GM15510 (cell line): ENCODE measurements around the gene FHOD1.

Source experiments
- POLR2A ChIP-seq: IDR thresholded peaks from 3 replicates; pipeline ENCODE4 v1.6.1; 2011; ENCODE audit warnings: borderline replicate concordance; ENCODE audit not compliant: insufficient read length; ENCODE audit errors: extremely low read depth

Gene FHOD1

DNA sequence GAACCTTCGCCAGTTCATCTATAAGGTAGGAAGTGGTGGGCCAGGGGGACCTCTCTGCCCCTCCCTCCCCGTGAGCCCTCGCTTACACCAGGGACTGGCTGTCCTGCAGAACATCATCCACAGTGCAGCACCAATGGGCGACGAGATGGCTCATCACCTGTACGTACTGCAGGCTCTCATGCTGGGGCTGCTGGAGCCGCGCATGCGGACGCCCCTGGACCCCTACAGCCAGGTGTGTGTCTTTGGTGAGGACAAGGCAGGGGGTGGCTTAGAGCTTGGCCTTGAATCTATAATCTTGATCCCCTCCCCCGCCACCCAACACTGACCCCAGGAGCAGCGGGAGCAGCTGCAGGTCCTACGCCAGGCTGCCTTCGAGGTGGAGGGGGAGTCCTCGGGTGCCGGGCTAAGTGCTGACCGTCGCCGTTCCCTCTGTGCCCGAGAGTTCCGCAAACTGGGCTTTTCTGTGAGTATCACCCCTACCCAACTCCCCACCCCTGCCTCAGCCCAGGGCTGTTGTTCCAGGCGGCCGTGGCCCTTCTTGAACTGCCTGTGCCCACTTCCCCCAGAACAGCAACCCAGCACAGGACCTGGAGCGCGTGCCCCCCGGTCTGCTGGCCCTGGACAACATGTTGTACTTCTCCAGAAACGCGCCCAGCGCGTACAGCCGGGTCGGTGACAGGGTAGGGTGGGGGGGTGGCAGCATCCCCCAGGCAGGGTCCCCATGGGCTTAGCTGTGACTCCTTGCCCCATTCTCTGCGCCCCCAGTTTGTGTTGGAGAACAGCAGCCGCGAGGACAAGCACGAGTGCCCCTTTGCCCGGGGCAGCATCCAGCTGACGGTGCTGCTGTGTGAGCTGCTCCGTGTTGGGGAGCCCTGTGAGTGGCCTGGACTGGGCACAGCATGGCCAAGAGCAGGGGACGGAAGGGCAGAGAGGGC is 45.6 kb downstream of the FHOD1 start:
- TF ChIP-seq POLR2A: no peak

- TF ChIP-seq POLR2A: no peak
Measured at GRCh38 chr16:67200491-67200890, 46.8 kb downstream of the FHOD1 start.

DNA sequence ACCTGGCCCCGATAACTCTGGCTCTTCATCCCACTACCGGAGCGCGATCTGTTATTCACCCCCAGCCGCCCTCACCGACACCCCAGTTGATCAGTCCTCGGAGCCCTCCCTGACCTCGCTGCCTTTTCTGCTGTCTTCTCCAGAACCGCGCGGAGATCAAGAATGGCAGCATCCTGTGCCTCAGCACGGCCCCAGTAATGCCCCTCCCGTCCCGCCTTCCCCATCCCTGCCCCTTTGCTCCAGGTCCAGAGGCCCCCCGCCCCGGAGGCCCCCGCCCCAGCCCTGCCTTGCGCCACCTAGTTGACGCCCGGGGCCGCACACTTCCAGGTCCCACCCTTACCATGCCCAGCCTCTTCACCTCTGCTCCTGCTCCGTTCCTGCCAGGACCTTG is 47.5 kb downstream of the FHOD1 start:
- no peak for TF ChIP-seq POLR2A

DNA sequence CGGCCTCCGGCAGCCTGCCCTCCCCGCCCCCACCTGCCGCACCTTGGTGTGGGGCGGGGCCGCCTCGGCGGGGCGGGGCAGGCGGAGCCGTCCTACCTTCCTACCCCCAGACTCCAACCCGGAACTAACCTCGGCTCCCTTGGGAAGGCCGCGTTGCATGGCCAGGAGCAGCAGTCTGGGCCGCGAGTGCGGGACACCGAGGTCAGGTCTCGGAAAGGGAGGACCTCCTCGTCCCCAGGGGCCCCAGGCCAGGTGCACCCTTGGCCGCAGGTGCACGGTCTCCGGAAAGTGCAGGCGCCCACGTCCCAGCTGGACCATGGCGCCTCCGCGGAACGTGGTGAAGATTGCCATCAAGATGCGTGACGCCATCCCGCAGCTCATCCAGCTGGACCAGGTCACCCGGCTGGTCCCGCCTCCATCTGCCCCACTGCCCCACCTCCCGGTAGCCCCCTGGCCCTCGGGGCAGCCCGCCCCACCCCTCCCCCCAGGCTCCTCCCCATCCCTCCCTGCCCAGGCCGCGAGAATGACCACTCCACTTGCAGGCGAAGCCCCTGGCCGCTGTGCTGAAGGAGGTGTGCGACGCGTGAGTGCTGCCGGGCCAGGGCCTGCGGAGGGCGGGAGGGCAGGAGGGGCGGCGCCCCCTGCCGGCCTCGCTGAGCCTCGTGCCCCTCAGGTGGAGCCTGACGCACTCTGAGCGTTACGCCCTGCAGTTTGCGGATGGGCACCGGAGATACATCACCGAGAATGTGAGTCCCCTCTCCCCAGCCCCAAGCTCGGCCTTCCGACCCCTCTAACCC is 48.1 kb downstream of the FHOD1 start, which contains the start of gene ELMO3:
Gene ELMO3, plus strand, starts transcription at position 121 of the 797 bp plus-strand sequence. Its CDS starts 196 bp downstream, at position 317.
- no peak for TF ChIP-seq POLR2A

DNA sequence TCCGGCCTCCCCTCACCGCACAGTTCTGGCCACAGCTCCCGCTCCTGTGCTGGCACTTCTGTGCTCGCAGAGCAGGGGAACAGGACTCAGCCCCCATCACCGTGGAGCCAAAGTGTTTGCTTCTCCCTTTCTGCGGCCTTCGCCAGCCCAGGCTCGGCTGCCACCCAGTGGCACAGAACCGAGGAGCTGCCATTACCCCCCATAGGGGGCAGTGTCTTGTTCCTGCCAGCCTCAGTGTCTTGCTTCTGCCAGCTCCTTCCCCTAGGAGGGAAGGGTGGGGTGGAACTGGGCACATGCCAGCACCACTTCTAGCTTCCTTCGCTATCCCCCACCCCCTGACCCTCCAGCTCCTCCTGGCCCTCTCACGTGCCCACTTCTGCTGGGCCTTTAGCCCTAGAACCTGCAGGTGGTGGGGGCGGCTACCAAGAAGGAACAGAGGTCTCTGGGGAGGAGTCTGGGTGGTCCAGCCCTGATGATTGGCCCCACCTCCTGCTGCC is 49.0 kb downstream of the FHOD1 start:
- no peak for TF ChIP-seq POLR2A

DNA sequence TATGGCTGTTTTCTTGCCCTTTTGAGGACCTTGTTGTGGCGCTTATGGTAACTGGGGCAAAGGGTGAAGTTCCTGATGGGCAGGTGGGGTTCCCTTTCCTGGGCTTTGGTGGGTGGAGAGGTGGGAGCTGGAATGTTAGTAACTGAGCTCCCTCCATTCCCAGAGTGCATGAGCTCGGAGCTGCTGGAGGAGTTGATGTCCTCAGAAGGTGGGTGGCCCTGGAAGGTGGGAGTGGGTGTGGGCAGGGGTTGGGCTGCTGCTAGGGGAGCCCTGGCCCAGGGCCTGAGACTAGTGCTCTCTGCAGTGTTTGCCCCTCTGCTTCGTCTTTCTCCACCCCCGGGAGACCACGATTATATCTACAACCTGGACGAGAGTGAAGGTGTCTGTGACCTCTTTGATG is 49.6 kb downstream of the FHOD1 start:
- no peak for TF ChIP-seq POLR2A

DNA sequence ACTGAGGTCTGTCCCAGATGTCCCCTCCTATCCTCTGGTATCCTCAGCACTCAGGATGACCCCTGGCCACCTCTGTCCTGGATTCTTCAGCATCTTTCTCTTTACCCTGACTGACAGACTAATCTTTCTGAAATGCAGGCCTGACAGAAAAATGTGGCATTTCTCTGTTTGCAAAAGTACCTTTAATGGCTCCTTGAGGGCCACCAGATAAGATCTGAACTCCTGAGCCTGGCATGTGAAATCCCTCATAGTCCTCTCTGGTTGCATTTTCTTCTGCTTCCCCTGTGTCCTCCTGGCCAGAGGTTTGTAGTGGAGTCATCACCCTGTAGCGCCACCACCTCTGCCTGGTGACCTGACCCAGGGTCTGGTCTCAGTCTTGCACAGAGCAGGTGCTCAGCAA is 50.4 kb downstream of the FHOD1 start:
- TF ChIP-seq POLR2A: no peak

DNA sequence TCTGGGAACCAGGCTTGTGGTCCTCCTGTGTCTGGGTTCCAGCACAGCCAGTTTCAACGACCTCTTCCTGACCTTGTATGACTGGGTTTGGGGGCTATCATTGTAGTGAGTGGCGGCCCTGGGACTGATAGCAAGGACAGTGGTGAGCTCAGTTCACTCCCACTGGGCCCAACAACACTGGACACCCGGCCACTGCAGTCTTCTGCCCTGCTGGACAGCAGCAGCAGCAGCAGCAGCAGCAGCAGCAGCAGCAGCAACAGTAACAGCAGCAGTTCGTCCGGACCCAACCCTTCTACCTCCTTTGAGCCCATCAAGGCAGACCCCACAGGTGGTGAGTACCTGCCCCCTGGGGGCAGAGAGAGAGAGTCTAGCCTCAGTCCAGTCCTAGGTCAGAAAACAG is 51.6 kb downstream of the FHOD1 start:
- no peak for TF ChIP-seq POLR2A

DNA sequence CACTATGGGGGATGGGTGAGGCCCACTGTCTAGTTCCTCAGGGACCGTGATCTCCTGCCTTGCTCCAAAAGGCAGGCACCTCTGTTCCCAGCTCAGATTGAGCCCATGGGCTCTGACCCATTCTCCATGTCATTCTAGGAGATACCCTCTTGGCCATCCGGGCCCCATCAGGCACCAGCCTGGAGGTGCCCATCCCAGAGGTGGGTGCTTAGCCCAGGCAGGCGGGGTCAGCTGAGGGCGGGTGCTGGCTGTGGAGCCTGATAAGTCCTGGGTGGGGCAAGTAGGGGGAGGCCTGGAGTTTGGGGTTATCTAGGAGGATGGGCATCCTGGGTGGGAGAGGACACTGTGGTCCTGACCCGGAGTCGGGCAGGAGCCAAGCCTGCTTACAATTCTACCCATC is 53.0 kb downstream of the FHOD1 start:
- no peak for TF ChIP-seq POLR2A

GRCh38 chr16:67193536-67193935 is 53.7 kb downstream of the FHOD1 start:
- TF ChIP-seq POLR2A: no peak

DNA sequence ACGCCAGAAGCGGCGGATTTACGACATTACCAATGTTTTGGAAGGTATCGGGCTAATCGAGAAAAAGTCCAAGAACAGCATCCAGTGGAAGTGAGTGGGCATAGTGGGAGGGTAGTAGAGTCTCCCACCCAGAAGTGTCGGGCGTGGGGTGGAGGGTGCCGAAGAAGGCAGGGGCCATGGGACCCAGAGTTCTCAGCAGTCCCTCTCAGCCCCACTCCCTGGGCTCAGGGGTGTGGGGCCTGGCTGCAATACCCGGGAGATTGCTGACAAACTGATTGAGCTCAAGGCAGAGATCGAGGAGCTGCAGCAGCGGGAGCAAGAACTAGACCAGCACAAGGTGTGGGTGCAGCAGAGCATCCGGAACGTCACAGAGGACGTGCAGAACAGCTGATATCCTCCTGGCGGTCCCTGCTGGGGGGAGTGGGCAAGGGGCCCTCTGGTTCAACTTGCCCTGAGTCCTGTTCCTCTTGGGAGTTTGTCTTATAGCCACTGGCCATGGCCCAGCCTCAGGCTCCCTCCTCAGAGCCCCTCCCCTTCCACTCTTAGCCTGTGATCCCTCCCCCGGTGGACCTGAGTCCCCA is 54.4 kb downstream of the FHOD1 start:
- no peak for TF ChIP-seq POLR2A

- peak; percentile 83 for TF ChIP-seq POLR2A
Measured at GRCh38 chr16:67191995-67192681, 55.1 kb downstream of the FHOD1 start, which contains the start of gene E2F4. E2F4 (plus strand) TSS chr16:67192155; CDS start chr16:67192228, 73 bp downstream.

DNA sequence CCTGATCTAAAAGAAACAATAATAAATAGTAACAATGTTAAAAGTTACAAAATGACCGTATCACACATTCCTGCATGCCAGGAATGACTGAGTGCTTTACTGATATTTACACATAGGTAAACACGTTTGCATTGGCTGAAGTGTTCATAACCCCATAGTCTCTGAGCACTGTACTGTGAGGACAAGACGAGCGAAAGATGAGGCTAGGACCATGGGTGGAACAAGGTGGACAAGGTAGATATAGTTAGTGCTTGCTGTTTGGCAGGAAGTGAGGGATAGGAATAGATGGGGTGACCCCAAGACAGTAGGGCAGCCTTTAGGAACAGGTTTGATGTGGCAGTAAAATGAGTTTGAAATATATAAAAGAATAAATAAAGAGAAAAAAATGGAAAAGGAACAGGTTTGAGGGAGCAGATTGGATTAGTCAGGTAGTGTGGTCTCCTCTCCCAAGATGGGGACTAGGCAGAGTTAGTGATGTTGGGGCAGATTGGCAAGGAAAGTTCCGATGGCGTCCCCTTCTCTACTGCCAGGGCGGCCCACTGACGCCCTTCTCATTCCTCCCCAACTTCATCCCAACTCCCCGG is 55.8 kb downstream of the FHOD1 start:
- no peak for TF ChIP-seq POLR2A

DNA sequence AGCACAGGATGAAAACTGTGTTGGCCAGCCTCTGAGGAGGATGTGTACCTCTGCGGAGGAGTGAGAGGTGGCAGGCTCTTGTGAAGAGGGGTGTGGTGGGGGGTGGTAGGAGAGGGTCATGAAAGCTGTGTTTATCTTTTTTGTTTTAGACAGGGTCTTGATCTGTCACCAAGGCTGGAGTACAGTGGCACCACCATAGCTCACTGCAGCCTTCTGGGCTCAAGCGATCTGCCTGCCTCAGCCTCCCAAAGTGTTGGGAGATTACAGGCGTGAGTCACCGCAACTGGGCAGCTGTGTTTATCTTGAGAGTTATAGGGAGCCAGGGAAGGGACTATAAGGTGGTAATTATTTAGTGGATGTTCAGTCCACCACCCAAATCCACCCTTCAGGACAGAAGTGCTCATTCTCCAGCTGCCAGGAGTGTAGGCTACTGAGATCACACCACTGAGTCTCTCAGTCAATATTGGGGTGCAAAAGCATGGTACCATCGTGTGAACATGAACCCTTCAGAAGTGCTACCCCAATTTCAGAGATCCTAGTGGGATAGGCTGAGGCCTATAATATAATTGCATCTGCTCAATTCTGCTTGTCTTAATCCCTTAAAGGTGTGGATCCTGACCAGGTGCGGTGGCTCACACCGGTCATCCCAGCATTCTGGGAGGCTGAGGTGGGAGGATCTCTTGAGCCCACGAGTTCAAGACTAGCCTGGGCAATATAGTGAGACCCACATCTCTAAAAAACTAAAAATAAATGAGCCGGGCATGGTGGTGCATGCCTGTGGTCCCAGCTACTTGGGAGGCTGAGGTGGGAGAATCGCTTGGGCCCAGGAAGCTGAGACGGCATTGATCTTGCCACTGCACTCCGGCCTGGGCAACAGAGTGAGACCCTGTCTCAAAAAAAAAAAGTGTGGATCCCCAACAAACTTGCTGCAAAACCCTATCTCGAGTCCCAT is 56.6 kb downstream of the FHOD1 start:
- TF ChIP-seq POLR2A: no peak

DNA sequence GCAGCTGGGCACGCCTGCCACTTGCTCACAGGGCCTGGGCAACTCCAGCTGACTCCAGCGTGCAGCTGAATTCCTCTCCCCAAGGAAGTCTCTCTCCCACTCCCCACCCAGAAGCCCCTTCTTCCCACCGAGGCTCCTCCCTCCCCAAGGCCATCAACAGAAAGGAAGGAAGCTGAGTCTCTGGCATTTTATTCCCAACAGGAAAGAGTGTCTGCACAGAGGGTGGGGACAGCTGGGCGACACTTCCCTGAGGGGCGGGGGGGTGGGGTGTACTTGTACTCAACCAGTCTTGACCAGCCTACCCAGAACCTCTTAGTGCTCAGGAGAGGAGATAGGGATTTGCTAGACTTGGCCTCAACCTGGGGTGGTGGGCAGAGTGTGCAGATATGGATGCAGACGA is 57.2 kb downstream of the FHOD1 start, which contains the start of gene EXOC3L1:
Gene EXOC3L1, minus strand, starts transcription at position 96 of the 400 bp plus-strand sequence. CDS start 460 bp downstream, outside the sequence.
- TF ChIP-seq POLR2A: no peak
